IPS-15b (cell line): ENCODE data around the gene HSF5.

Experiments used
- H3K27me3 ChIP-seq: one replicate; pipeline ENCODE4 v1.6.1; 2013; ENCODE audit warnings: low read length; ENCODE audit not compliant: control insufficient read depth, insufficient read depth
- H3K36me3 ChIP-seq: one replicate; pipeline ENCODE4 v1.6.1; 2013; ENCODE audit warnings: low read length; ENCODE audit not compliant: control insufficient read depth, insufficient read depth
- H3K4me1 ChIP-seq: one replicate; pipeline ENCODE4 v1.6.1; 2013; ENCODE audit warnings: mild to moderate bottlenecking, low read length; ENCODE audit not compliant: control insufficient read depth, insufficient read depth
- H3K4me3 ChIP-seq: one replicate; pipeline ENCODE4 v1.5.1; 2013; ENCODE audit warnings: low read depth, low read length
- H3K9ac ChIP-seq: one replicate; pipeline ENCODE4 v1.6.1; 2013; ENCODE audit warnings: low read depth, mild to moderate bottlenecking, low read length
- H3K9me3 ChIP-seq: one replicate; pipeline ENCODE4 v1.6.1; 2013; ENCODE audit warnings: mild to moderate bottlenecking, low read length; ENCODE audit not compliant: control insufficient read depth, insufficient read depth

HSF5 gene

GRCh38 chr17:58529275-58529674 is 41.1 kb upstream of the HSF5 start:
- H3K36me3 ChIP-seq = no peaks in the 10 kb centered on the region
- H3K4me1 ChIP-seq = peaks cover 12% of the 10 kb centered on the region
- H3K27me3 ChIP-seq = peaks cover 21% of the 10 kb centered on the region
- H3K9ac ChIP-seq = no peak overlapping the region
- H3K4me3 ChIP-seq = no peak overlapping the region
- H3K9me3 ChIP-seq = no peaks in the 10 kb centered on the region

- H3K27me3 ChIP-seq = peaks cover 18% of the 10 kb centered on the region
Measured at GRCh38 chr17:58528443-58528842, 40.2 kb upstream of the HSF5 start.

GRCh38 chr17:58527949-58528348 is 39.7 kb upstream of the HSF5 start:
- Histone ChIP-seq H3K9me3 (no peaks in the 10 kb centered on the region), H3K27me3 (peaks cover 15% of the 10 kb centered on the region), H3K4me3 (no peak overlapping the region), H3K9ac (no peak overlapping the region), H3K36me3 (no peaks in the 10 kb centered on the region), H3K4me1 (peaks cover 12% of the 10 kb centered on the region)

More at GRCh38 chr17:58528443-58528842, 40.2 kb upstream of the HSF5 start:
- H3K9me3 ChIP-seq = no peaks in the 10 kb centered on the region
- H3K9ac ChIP-seq = no peak overlapping the region
- H3K4me1 ChIP-seq = peaks cover 12% of the 10 kb centered on the region
- no peak overlapping the region for H3K4me3 ChIP-seq
- no peaks in the 10 kb centered on the region for H3K36me3 ChIP-seq

GRCh38 chr17:58527306-58527705 is 39.1 kb upstream of the HSF5 start:
- Histone ChIP-seq H3K27me3 (peaks cover 8% of the 10 kb centered on the region), H3K4me3 (no peak overlapping the region), H3K4me1 (peaks cover 8% of the 10 kb centered on the region), H3K9ac (no peak overlapping the region), H3K9me3 (no peaks in the 10 kb centered on the region), H3K36me3 (no peaks in the 10 kb centered on the region)

- H3K9ac ChIP-seq = no peak overlapping the region
- no peaks in the 10 kb centered on the region for H3K36me3 ChIP-seq
- H3K27me3 ChIP-seq = no peaks in the 10 kb centered on the region
- H3K4me1 ChIP-seq = peaks cover 4% of the 10 kb centered on the region
- no peaks in the 10 kb centered on the region for H3K9me3 ChIP-seq
- no peak overlapping the region for H3K4me3 ChIP-seq
Measured at GRCh38 chr17:58525239-58525638, 37.0 kb upstream of the HSF5 start.

GRCh38 chr17:58521680-58522079 is 33.5 kb upstream of the HSF5 start:
- H3K9me3 ChIP-seq = no peaks in the 10 kb centered on the region
- no peak overlapping the region for H3K4me3 ChIP-seq
- H3K36me3 ChIP-seq = no peaks in the 10 kb centered on the region
- H3K4me1 ChIP-seq = peaks cover 12% of the 10 kb centered on the region
- no peak overlapping the region for H3K9ac ChIP-seq
- no peaks in the 10 kb centered on the region for H3K27me3 ChIP-seq

GRCh38 chr17:58520843-58521430 is 32.7 kb upstream of the HSF5 start:
- no peak overlapping the region for H3K4me3 ChIP-seq
- H3K9ac ChIP-seq = no peak overlapping the region
- peaks cover 12% of the 10 kb centered on the region for H3K4me1 ChIP-seq
- no peaks in the 10 kb centered on the region for H3K9me3 ChIP-seq
- no peaks in the 10 kb centered on the region for H3K27me3 ChIP-seq
- H3K36me3 ChIP-seq = no peaks in the 10 kb centered on the region

GRCh38 chr17:58517928-58518609 is 29.9 kb upstream of the HSF5 start:
- Histone ChIP-seq H3K9me3 (no peaks in the 10 kb centered on the region), H3K36me3 (no peaks in the 10 kb centered on the region), H3K27me3 (no peaks in the 10 kb centered on the region), H3K4me1 (peaks cover 19% of the 10 kb centered on the region), H3K9ac (peak overlapping the region; percentile 81), H3K4me3 (peak overlapping the region; percentile 100)

GRCh38 chr17:58517378-58517927 is 29.2 kb upstream of the HSF5 start:
- peaks cover 2% of the 10 kb centered on the region for H3K36me3 ChIP-seq
- H3K4me1 ChIP-seq = peaks cover 19% of the 10 kb centered on the region

GRCh38 chr17:58516644-58517377 is 28.6 kb upstream of the HSF5 start:
- H3K4me3 ChIP-seq = peak overlapping the region; percentile 93
- H3K9me3 ChIP-seq = no peaks in the 10 kb centered on the region
- peak overlapping the region; percentile 81 for H3K9ac ChIP-seq
- H3K27me3 ChIP-seq = no peaks in the 10 kb centered on the region
- peaks cover 19% of the 10 kb centered on the region for H3K4me1 ChIP-seq
- H3K36me3 ChIP-seq = peaks cover 6% of the 10 kb centered on the region

More at GRCh38 chr17:58517378-58517927, 29.2 kb upstream of the HSF5 start:
- H3K9ac ChIP-seq = peak overlapping the region; percentile 81
- H3K9me3 ChIP-seq = no peaks in the 10 kb centered on the region
- no peaks in the 10 kb centered on the region for H3K27me3 ChIP-seq
- peak overlapping the region; percentile 93 for H3K4me3 ChIP-seq

- Histone ChIP-seq H3K4me3 (peak overlapping the region; percentile 82), H3K4me1 (peaks cover 17% of the 10 kb centered on the region), H3K27me3 (no peaks in the 10 kb centered on the region), H3K9me3 (no peaks in the 10 kb centered on the region), H3K9ac (no peak overlapping the region), H3K36me3 (peaks cover 19% of the 10 kb centered on the region)
Measured at GRCh38 chr17:58515286-58515685, 27.1 kb upstream of the HSF5 start.
